ENCODE measurements around the gene THADA. TPM values are rescaled to one million over a fixed set of nuclear protein-coding genes. Genes with fewer than 3 reads are reported as not detected.

Gene THADA
- polyA plus RNA-seq, 3 donors: 7.3 to 11.2 (median 9.7) TPM

DNA sequence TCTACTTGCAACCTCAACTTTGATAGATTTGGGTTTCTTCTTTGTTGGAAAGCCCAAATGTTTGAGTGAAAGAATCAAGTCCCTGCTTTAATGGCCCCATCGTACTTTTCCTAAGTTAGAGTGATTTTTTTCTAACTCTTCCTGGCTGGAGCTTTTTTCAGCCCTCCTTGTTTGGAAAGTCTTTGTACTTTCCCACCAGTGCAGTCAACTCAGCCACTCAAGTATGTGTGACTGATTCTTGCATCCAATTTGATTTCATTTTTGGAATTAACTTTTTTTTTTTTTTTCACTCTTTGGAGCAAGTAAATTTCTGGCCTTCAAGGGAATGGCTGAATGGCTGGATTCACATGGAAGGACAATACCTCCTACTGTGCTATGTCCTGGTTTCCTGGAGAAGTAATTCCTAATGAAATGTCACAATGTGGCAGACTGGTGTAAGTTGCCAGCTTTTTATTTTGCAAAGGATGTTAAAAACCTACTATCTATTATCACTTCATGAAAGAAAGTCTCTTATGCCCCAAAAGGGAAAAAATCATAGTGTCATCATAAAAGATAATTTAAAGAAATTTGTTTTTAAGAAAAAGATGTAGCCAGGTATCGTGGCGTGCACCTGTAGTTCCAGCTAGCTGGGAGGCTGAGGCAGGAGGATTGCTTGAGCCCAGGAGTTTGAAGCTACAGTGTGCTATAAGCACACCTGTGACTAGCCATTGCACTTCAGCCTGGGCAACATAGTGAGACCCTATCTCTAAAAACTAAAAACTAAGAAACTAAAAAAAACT, 293.5 kb downstream of the THADA start:
- 100% methylated on average over 2 of the region's 3 CpGs for WGBS (ENCODE audit: insufficient coverage)
- Mint-ChIP-seq H3K27ac (peak overlapping the region; percentile 50 to 100 (median 99)), H3K36me3 (peaks cover 10% of the 10 kb centered on the region in 2 donors), H3K4me3 (no peak overlapping the region), H3K4me1 (peaks cover 54% of the 10 kb centered on the region), H3K27me3 (ENCODE audit: low read depth in 3 of 3) (peaks cover 0 to 5% (median 2%) of the 10 kb centered on the region in 3 donors), H3K9me3 (peaks cover 0 to 3% (median 0%) of the 10 kb centered on the region in 7 donors)
- TF ChIP-seq, protein P1, sequence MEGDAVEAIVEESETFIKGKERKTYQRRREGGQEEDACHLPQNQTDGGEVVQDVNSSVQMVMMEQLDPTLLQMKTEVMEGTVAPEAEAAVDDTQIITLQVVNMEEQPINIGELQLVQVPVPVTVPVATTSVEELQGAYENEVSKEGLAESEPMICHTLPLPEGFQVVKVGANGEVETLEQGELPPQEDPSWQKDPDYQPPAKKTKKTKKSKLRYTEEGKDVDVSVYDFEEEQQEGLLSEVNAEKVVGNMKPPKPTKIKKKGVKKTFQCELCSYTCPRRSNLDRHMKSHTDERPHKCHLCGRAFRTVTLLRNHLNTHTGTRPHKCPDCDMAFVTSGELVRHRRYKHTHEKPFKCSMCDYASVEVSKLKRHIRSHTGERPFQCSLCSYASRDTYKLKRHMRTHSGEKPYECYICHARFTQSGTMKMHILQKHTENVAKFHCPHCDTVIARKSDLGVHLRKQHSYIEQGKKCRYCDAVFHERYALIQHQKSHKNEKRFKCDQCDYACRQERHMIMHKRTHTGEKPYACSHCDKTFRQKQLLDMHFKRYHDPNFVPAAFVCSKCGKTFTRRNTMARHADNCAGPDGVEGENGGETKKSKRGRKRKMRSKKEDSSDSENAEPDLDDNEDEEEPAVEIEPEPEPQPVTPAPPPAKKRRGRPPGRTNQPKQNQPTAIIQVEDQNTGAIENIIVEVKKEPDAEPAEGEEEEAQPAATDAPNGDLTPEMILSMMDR (IDR thresholded peaks at IDR 0.05): no peak
- no peaks in the 10 kb centered on the region for H3K27me3 ChIP-seq (ENCODE audit: control insufficient read depth in 2 of 2, insufficient read depth in 2 of 2, low read length in 2 of 2)
- H3K4me1 ChIP-seq (ENCODE audit: control insufficient read depth in 1 of 2, insufficient read depth in 2 of 2, low read length in 2 of 2): peaks cover 48 to 52% of the 10 kb centered on the region in 2 donors
- H3K4me3 ChIP-seq (replicated peaks in 1 of 3; ENCODE audit: low read depth in 2 of 3, low read length in 3 of 3): no peak overlapping the region
- H2AFZ ChIP-seq (ENCODE audit: insufficient read depth, low read depth, low read length, poor library complexity, severe bottlenecking): no peak overlapping the region
- no peak overlapping the region for H3K9ac ChIP-seq (ENCODE audit: insufficient read depth, low read length, poor library complexity, severe bottlenecking)
- no peaks in the 10 kb centered on the region for H3K9me3 ChIP-seq (replicated peaks in 1 of 2; ENCODE audit: control insufficient read depth in 1 of 2, insufficient read depth in 1 of 2, low read length in 2 of 2)
- H3K27ac ChIP-seq (ENCODE audit: low read depth in 1 of 2, low read length in 2 of 2): peak overlapping the region in 1 of 2 donors; percentile 97
- intact Hi-C loops (cut with micrococcal nuclease): loop anchor here (10.0 kb wide), 2 partner anchors 102 to 182 kb away; no protein-coding TSS in a partner anchor
- no peak for DNase-seq
- H3K79me2 ChIP-seq (ENCODE audit: insufficient read depth, low read length): peaks cover 3% of the 10 kb centered on the region
- H3K4me2 ChIP-seq (replicated peaks; ENCODE audit: extremely low read depth, low read length, poor library complexity, severe bottlenecking): no peak overlapping the region
- no peaks in the 10 kb centered on the region for H4K20me1 ChIP-seq (ENCODE audit: insufficient read depth, low read length)
- peaks cover 0 to 6% of the 10 kb centered on the region in 2 donors for H3K36me3 ChIP-seq (replicated peaks in 1 of 2; ENCODE audit: control insufficient read depth in 1 of 2, insufficient read depth in 2 of 2, low read length in 2 of 2)

- TF ChIP-seq, protein P1 (IDR thresholded peaks at IDR 0.05): no peak
- peaks cover 0 to 5% (median 2%) of the 10 kb centered on the region in 3 donors for H3K27me3 Mint-ChIP-seq (ENCODE audit: low read depth in 3 of 3)
- peaks cover 0 to 6% of the 10 kb centered on the region in 2 donors for H3K36me3 ChIP-seq (replicated peaks in 1 of 2; ENCODE audit: control insufficient read depth in 1 of 2, insufficient read depth in 2 of 2, low read length in 2 of 2)
- H3K27me3 ChIP-seq (ENCODE audit: control insufficient read depth in 2 of 2, insufficient read depth in 2 of 2, low read length in 2 of 2): no peaks in the 10 kb centered on the region
- H3K9me3 ChIP-seq (replicated peaks in 1 of 2; ENCODE audit: control insufficient read depth in 1 of 2, insufficient read depth in 1 of 2, low read length in 2 of 2): no peaks in the 10 kb centered on the region
- H3K79me2 ChIP-seq (ENCODE audit: insufficient read depth, low read length): peaks cover 3% of the 10 kb centered on the region
- H4K20me1 ChIP-seq (ENCODE audit: insufficient read depth, low read length): no peaks in the 10 kb centered on the region
- H2AFZ ChIP-seq (ENCODE audit: insufficient read depth, low read depth, low read length, poor library complexity, severe bottlenecking): no peak overlapping the region
- peak overlapping the region in 3 of 7 donors; percentile 24 to 41 (median 32) for H3K27ac Mint-ChIP-seq
- H3K9me3 Mint-ChIP-seq: peaks cover 0 to 3% (median 0%) of the 10 kb centered on the region in 7 donors
- H3K4me1 Mint-ChIP-seq: peaks cover 41% of the 10 kb centered on the region
- DNase-seq: no peak
- peaks cover 10% of the 10 kb centered on the region in 2 donors for H3K36me3 Mint-ChIP-seq
- no peak overlapping the region for H3K4me2 ChIP-seq (replicated peaks; ENCODE audit: extremely low read depth, low read length, poor library complexity, severe bottlenecking)
- no peak overlapping the region for H3K9ac ChIP-seq (ENCODE audit: insufficient read depth, low read length, poor library complexity, severe bottlenecking)
- H3K4me1 ChIP-seq (ENCODE audit: control insufficient read depth in 1 of 2, insufficient read depth in 2 of 2, low read length in 2 of 2): peaks cover 36 to 38% of the 10 kb centered on the region in 2 donors
- no peak overlapping the region for H3K4me3 Mint-ChIP-seq
- H3K4me3 ChIP-seq (replicated peaks in 1 of 3; ENCODE audit: low read depth in 2 of 3, low read length in 3 of 3): no peak overlapping the region
- WGBS (ENCODE audit: insufficient coverage): 59% methylated on average over 7 of the region's 13 CpGs
- intact Hi-C loops (cut with micrococcal nuclease): loop anchor here (10.0 kb wide), 2 partner anchors 104 to 184 kb away; no protein-coding TSS in a partner anchor
- no peak overlapping the region for H3K27ac ChIP-seq (ENCODE audit: low read depth in 1 of 2, low read length in 2 of 2)
Observed at GRCh38 chr2:43300781-43301583, 294.9 kb downstream of the THADA start.

All from CD14-positive monocyte (primary cell).